ENCODE results near the gene DTWD2.
A peak's percentile ranks its signal among the peaks of the same experiment; 100 is the strongest.
"Not testable (repeated sequence)": the region's sequence is repeated elsewhere in the genome, so short reads cannot be mapped to it uniquely, and the experiment has no call there.

The DTWD2 gene

DNA sequence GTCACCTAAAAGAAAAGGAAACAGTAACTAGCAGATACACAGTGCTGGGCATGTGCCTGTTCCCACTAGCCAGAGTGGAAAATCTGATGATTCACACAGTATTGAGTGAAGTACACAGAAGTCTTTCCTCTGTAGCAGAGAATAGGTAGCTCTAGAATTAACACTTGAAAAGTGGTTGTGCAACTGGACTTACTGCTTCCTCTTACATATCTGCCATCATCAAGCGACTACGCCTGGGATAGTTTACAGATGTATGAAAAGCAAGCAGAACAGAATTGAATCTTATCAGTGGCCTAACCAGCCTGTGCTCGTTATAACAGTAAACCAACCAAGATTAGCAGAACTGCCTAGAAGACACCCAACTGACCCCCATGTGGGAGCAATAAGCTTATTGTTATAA lies 130.6 kb downstream of the DTWD2 start:
- no peak for DNase-seq

- DNase-seq: no peak
These were observed 133.5 kb downstream of the DTWD2 start for GRCh38 chr5:118854819-118855218.

DNA sequence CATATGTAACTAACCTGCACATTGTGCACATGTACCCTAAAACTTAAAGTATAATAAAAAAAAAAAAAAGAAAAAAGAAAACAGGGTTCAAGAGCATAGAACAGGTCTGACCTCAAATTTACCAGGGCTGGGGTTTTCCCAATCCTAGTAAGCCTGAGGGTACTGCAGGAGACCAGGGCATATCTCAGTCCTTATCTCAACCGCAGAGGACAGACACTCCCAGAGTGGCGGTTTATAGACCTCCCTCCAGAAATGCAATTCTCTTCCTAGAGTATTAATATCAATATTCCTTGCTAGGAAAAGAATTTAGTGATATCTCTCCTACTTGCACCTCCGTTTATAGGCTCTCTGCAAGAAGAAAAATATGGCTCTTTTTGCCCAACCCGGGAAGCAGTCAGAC lies 136.6 kb downstream of the DTWD2 start:
- DNase-seq: not testable (repeated sequence)

DNA sequence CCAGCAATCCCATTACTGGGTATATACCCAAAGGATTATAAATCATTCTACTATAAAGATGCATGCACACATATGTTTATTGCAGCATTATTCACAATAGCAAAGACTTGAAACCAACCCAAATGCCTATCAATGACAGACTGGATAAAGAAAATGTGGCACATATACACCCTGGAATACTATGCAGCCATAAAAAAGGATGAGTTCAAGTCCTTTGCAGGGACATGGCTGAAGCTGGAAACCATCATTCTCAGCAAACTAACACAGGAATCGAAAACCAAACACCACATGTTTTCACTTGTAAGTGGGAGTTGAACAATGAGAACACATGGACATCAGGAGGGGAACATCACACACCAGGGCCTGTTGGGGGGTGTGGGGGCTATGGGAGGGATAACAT lies 138.8 kb downstream of the DTWD2 start:
- DNase-seq: not testable (repeated sequence)

GRCh38 chr5:118844351-118844750 lies 144.0 kb downstream of the DTWD2 start:
- DNase-seq: no peak

DNA sequence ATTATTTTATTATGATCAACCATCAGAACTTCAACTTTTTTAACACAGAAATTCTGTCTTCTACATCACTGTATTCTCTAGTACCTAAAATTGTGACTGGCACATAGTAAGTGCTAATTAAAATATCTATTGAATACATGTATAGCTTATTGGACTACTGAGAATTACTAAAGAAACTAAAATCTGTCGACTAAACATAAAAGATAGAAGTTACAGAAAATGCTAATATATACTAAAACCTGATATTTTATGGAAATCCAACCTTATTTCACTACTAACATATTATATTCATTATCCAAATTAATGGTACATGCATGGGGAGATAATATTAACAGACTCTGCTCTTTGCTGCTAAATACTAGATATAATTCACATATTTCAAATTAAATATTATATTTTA lies 153.6 kb downstream of the DTWD2 start:
- DNase-seq: no peak

DNA sequence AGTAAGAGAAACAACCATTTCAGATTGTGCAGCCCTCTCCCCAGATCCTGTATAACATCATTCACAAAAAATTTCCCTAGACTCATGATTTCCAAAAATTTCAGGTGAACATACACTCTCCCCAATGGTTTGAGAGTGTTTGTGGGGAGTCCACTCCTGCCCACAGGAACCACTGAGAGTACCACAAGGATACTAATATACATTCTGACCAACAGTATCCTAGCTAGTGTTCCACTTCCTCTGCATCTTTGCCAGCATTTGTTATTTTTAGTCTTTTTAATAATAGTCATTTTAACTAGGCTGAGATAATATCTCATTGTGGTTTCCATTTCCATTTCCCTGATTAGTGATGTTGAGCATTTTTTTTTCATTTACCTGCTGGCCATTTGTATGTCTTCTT lies 155.4 kb downstream of the DTWD2 start:
- DNase-seq: no peak

DNA sequence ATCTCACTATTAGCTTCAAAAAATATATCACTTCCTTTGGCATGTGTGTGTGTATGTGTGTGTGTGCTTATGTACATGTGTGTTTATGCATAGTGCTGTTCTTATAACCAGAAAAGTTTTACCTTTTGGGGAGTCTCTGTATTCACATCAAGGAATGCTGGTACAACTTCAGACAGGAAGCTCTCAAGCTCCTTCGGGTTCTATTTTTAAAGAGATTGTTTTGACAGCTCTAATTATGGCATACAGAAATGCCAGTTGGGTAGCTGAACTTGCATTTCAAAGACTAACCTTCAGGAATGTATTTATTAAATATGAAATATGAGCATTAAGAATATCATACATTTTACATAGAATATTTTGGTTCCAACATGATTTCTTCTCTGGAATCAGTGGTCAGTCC lies 163.1 kb downstream of the DTWD2 start:
- no peak for DNase-seq

GRCh38 chr5:118818604-118819003 lies 169.7 kb downstream of the DTWD2 start:
- DNase-seq: no peak

- DNase-seq: no peak
These were observed 179.9 kb downstream of the DTWD2 start for GRCh38 chr5:118808441-118808840.

- DNase-seq: no peak
These were observed 181.8 kb downstream of the DTWD2 start for GRCh38 chr5:118806571-118806970.

GRCh38 chr5:118802335-118802734 lies 186.0 kb downstream of the DTWD2 start:
- DNase-seq: no peak

DNA sequence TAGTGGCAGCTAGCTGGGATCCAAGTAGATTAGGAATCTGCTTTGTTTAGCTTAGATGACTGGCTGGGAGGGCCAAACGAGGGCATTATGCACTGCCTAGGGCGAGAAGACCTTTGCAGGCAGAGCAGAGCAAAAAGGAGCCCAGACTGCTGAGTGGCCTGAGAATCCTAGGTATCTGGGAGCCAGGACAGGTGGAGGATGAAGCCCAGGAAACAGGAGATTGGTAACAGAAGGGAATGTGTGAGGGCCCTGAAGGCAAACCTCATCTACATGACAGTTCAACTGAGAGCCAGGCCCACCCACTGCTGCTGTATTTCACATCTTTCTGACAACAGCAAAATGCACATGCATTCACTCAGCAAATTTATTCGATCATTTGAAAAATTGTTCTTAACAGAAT lies 192.3 kb downstream of the DTWD2 start:
- no peak for DNase-seq

DNA sequence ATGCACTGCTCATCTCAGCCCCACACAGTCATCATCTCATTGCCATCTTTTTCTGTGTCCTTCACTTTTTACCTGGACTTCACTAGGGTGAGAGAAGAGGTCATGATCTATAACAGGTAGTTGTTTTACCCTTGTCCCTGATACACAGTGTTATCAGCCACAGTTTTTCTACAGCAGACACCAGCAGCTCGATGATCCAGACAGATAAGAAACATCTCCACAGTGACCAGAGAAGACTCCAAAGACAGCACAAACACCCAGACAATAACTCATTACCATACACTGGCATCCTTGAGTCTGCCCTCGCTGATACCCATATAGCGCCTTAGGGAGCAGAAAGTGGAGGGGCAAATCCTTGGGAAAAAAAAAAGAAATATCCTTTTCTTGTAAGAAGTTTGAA lies 194.1 kb downstream of the DTWD2 start:
- no peak for DNase-seq

GRCh38 chr5:118793652-118794051 lies 194.7 kb downstream of the DTWD2 start:
- no peak for DNase-seq

DNA sequence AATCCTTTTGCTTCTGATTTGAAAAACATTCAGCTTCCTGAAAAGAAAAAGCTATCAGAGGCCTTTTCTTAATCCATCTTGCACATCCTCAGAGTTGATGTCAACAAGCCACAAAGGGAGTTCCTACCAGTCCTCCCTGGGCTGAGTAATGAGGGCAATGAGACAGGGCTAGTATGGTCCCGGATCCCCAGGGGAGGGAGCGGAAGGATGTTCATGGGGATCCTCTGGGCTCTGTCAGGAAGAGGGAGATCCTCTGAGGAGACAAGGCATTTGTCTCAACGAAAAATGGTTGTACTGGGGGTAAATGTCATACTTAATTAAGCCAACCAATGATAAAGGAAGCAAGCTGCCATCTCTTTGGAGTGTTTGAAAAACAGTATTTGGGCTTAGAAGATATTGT lies 195.3 kb downstream of the DTWD2 start:
- no peak for DNase-seq

DNA sequence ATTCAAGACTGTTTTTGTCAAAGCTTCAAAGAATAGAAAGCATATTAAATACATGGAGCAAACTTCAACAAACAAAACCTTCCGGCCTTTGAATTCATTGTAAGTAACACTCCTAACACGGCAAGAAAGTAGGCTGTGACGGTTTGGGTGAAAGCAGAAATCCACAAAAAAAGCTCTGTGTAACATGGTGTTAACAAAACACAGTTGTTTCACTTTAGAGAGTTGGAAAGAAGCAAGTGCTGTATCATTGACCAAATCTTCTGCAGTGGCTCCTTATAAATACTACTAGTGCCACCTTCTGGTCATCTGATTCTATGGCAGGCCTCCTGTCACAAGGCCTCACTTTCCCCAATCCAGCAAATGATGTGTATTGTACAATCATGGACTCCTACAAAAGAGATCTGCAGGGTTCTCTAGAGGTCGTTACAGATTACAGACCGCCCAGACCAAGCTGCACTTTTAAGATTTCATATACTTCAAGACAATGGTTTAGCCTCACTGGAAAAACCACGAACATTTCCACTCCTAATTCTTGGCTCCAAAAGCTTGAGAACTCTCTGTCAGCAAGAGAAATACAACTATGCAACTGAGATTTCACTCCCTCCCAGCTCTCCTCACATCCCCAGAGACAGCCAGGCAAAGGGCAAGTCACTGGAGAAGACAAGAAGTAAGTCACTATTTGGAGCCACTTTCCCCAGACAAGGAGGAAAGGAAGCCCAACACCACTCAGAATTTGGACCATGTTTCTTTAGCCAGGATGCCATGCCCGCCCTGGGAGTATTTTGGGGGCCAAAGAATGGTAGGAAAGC lies 196.2 kb downstream of the DTWD2 start:
- DNase-seq: peak; percentile 39 to 58

- DNase-seq: no peak
These were observed 199.0 kb downstream of the DTWD2 start for GRCh38 chr5:118789366-118789765.

DNA sequence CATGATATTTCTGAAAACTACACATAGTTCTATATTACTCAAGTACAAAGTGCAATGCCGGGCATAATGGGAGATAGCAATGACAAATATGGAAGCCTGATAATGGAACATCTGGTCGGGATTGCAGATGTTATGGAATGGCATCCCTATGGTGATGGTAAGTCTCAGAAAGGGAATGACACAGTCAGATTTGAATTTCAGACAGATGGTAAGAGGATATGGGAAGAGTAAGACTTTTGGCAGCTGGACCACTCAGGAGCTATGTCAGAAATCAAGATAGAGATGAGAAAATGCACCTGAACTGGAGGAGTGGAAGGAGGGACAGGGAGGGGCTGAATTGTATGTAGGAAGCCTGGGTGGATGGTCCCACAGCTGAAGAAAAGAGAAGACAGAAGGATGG lies 200.0 kb downstream of the DTWD2 start:
- DNase-seq: no peak

All from SHP77 (cell line).